Ovary (tissue), 3 donors: ENCODE results near the gene FBLN2.

ENCODE experiments used
- CTCF ChIP-seq, 3 donors: fragments of 450-650 bp in 2 of 3; fragments of 200-600 bp in 1 of 3; IDR thresholded peaks; one replicate each; pipeline versions ENCODE4 v1.5.1 to v1.8.0; 2016 to 2022; ENCODE audit warnings: antibody characterized with exemption in 3 of 3, mild to moderate bottlenecking in 1 of 3
- POLR2A ChIP-seq: fragments of 450-650 bp; IDR thresholded peaks from one replicate; pipeline ENCODE4 v1.6.1; 2017; ENCODE audit warnings: antibody characterized with exemption, mild to moderate bottlenecking, moderate library complexity
- donor health status: DM: no; HTN: no; CAD: no.

GRCh38 chr3:13575459-13576061, 26.6 kb downstream of the FBLN2 start:
- TF ChIP-seq CTCF (IDR thresholded peaks at IDR 0.05): no peak
- no peak for TF ChIP-seq POLR2A
